ENCODE results near the gene PYY. TPM values are rescaled to one million over a fixed set of nuclear protein-coding genes. Genes with fewer than 3 reads are reported as not detected.
"Not testable (repeated sequence)": the region's sequence is repeated elsewhere in the genome, so short reads cannot be mapped to it uniquely, and the experiment has no call there.

PYY gene
- total RNA-seq, 2 donors from 2014 or later: not detected

DNA sequence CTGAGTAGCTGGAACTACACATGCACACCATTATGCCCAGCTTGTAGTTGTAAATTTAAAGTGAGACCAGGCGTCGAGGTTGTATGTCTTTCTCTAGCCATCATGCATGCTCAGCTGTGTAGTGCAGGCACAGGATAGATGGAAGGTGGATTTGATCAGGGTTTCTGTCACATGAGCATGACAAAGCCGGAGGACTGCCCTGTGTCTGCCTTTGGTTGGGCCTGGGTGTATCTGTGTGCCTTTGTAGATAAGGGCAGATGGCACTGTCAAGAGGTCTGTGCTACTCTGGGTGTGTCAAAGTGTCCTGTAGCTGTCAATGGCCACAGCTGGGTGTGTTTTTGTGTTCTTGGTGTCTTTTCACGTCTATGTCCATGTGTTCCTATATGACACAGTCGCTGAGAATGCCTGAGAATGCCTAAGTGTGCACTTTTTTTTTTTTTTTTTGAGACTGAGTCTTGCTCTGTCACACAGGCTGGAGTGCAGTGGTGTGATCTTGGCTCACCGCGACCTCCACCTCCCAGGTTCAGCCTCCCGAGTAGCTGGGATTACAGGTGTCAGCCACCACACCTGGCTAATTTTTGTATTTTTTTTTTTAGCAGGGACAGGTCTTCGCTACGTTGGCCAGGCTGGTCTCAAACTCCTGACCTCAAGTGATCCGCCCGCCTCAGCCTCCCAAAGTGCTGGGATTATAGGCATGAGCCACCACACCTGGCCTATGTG is 46.6 kb upstream of the PYY start:
- TF ChIP-seq, protein P1, sequence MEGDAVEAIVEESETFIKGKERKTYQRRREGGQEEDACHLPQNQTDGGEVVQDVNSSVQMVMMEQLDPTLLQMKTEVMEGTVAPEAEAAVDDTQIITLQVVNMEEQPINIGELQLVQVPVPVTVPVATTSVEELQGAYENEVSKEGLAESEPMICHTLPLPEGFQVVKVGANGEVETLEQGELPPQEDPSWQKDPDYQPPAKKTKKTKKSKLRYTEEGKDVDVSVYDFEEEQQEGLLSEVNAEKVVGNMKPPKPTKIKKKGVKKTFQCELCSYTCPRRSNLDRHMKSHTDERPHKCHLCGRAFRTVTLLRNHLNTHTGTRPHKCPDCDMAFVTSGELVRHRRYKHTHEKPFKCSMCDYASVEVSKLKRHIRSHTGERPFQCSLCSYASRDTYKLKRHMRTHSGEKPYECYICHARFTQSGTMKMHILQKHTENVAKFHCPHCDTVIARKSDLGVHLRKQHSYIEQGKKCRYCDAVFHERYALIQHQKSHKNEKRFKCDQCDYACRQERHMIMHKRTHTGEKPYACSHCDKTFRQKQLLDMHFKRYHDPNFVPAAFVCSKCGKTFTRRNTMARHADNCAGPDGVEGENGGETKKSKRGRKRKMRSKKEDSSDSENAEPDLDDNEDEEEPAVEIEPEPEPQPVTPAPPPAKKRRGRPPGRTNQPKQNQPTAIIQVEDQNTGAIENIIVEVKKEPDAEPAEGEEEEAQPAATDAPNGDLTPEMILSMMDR (IDR thresholded peaks at IDR 0.05): no peak
- no peak for TF ChIP-seq POLR2A (IDR thresholded peaks at IDR 0.05)
- Histone ChIP-seq H3K36me3 (replicated peaks in 1 of 2; ENCODE audit: insufficient read depth in 1 of 2, low read depth in 2 of 2) (no peaks in the 10 kb centered on the region), H3K27me3 (peaks cover 0 to 13% of the 10 kb centered on the region in 2 donors), H3K4me1 (peaks cover 11% of the 10 kb centered on the region), H3K4me3 (no peak overlapping the region), H3K27ac (no peak overlapping the region), H3K9me3 (no peaks in the 10 kb centered on the region)
- 87% methylated on average over 12 of the region's 12 CpGs for WGBS, 2 donors
- DNase-seq: no peak
- intact Hi-C loops (cut with DNase I): no loop called here
- ATAC-seq: no peak

DNA sequence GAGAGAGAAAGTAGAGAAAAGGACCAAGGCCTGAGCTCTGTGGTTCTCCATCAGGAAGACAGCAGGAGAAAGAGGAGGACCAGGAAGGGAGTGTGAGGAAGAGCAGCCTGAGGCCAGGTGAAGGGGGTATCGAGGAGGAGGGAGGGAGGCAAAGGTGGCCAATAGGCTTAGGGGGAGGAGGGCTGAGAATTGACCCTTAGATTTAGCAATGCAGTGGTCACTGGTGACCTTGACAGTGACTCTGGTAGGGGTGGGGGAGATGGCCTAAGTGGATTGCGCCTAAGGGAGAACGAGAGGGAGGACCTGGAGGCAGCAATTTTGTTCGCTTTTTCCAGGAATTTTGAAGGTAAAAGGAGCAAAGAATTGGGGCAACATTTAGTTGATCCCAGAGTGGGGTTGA is 45.3 kb upstream of the PYY start:
- TF ChIP-seq, protein P1 (IDR thresholded peaks at IDR 0.05): no peak
- no peak for TF ChIP-seq POLR2A (IDR thresholded peaks at IDR 0.05)
- H3K4me1 ChIP-seq: peaks cover 7% of the 10 kb centered on the region
- 64 to 77% methylated on average over 4 of the region's 4 CpGs for WGBS, 2 donors
- DNase-seq (no peak), ATAC-seq (no peak)
- no peaks in the 10 kb centered on the region for H3K9me3 ChIP-seq
- no peak overlapping the region for H3K27ac ChIP-seq
- H3K27me3 ChIP-seq: peaks cover 0 to 10% of the 10 kb centered on the region in 2 donors
- no peak overlapping the region for H3K4me3 ChIP-seq
- H3K36me3 ChIP-seq (replicated peaks in 1 of 2; ENCODE audit: insufficient read depth in 1 of 2, low read depth in 2 of 2): no peaks in the 10 kb centered on the region
- intact Hi-C loops (cut with DNase I): no loop called here

DNA sequence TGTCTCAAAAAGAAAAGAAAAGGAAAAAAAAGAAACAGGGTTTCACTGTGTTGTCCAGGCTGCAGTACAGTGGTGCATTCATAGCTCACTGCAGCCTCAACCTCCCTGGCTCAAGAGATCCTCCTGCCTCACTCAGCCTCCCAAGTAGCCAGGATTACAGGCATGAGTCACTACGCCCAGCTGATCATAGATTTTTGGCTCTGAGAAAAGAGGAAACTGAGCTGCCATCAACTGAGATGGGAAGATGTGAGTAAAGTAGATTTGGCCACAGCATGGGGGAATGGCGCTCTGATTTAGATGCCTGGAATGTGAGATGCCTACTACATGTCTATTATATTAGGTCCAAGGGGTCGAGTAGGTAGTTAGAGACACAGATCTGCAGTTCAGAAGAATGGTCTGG is 44.8 kb upstream of the PYY start:
- Histone ChIP-seq H3K4me1 (peaks cover 7% of the 10 kb centered on the region), H3K9me3 (no peaks in the 10 kb centered on the region), H3K27me3 (peaks cover 0 to 10% of the 10 kb centered on the region in 2 donors), H3K36me3 (replicated peaks in 1 of 2; ENCODE audit: insufficient read depth in 1 of 2, low read depth in 2 of 2) (no peaks in the 10 kb centered on the region), H3K27ac (no peak overlapping the region), H3K4me3 (no peak overlapping the region)
- DNase-seq (no peak), ATAC-seq (no peak)
- 69 to 80% methylated on average over 3 of the region's 3 CpGs for WGBS, 2 donors
- intact Hi-C loops (cut with DNase I): no loop called here
- TF ChIP-seq, protein P1 (IDR thresholded peaks at IDR 0.05): no peak
- TF ChIP-seq POLR2A (IDR thresholded peaks at IDR 0.05): no peak

DNA sequence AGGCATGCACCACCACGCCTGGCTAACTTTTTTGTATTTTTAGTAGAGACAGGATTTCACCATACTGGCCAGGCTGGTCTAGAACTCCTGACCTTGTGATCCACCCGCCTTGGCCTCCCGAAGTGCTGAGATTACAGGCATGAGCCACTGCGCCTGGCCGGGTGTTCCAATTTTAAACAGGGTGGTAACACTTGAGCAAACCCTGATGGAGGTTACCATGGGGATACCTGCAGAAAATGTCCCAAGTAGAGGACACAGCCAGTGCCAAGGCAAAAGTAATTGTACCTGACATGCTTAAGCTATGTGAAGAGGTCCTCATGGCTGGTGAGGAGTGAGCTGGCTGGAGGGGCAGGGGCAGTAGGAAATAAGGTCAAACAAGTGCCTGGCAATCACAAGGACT is 43.4 kb upstream of the PYY start:
- H3K9me3 ChIP-seq; ATAC-seq; H3K4me3 ChIP-seq; H3K27ac ChIP-seq; H3K27me3 ChIP-seq; H3K4me1 ChIP-seq; intact Hi-C loops (cut with DNase I); DNase-seq; H3K36me3 ChIP-seq (replicated peaks in 1 of 2; ENCODE audit: insufficient read depth in 1 of 2, low read depth in 2 of 2): not testable (repeated sequence)
- 54 to 65% methylated on average over 5 of the region's 5 CpGs for WGBS, 2 donors

DNA sequence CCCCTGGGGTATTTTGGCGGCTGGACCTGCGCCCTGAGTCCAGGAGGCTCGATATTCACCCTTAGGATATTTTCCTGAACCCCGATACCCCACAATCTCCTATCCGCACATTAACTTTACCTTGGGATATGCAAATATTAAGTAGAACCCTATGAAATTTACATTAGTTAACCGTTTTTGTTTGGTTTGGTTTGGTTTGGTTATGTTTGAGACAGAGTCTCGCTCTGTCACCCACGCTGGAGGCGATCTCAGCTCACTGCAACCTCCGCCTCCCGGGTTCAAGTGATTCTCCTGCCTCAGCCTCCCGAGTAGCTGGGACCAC is 41.4 kb upstream of the PYY start:
- TF ChIP-seq POLR2A (IDR thresholded peaks at IDR 0.05): no peak
- TF ChIP-seq, protein P1 (IDR thresholded peaks at IDR 0.05): no peak
- Histone ChIP-seq H3K9me3 (no peaks in the 10 kb centered on the region), H3K27me3 (peaks cover 0 to 10% of the 10 kb centered on the region in 2 donors), H3K36me3 (replicated peaks in 1 of 2; ENCODE audit: insufficient read depth in 1 of 2, low read depth in 2 of 2) (no peaks in the 10 kb centered on the region), H3K4me1 (peaks cover 7% of the 10 kb centered on the region), H3K4me3 (no peak overlapping the region), H3K27ac (no peak overlapping the region)
- 8 to 13% methylated on average over 12 of the region's 12 CpGs for WGBS, 2 donors
- ATAC-seq (no peak), DNase-seq (no peak)
- intact Hi-C loops (cut with DNase I): no loop called here
